Thyroid gland (tissue), 4 donors: ENCODE data around the gene SGPL1.

Experiments
- POLR2A ChIP-seq, 2 donors: fragments of 450-650 bp; IDR thresholded peaks; one replicate each; pipeline ENCODE4 v1.6.1; 2017; ENCODE audit warnings: antibody characterized with exemption in 2 of 2, mild to moderate bottlenecking in 2 of 2, moderate library complexity in 1 of 2
- TF ChIP-seq, protein P1 (sequence below), 6 experiments: fragments of 200-600 bp in 3 of 6; fragments of 450-650 bp in 3 of 6; sonication (generic) in 3 of 6; IDR thresholded peaks; one replicate each; pipeline ENCODE4 v1.5.1; 2016 to 2019; ENCODE audit warnings: antibody characterized with exemption in 6 of 6, mild to moderate bottlenecking in 2 of 6, inconsistent platforms in 1 of 6, moderate library complexity in 1 of 6

DNA sequence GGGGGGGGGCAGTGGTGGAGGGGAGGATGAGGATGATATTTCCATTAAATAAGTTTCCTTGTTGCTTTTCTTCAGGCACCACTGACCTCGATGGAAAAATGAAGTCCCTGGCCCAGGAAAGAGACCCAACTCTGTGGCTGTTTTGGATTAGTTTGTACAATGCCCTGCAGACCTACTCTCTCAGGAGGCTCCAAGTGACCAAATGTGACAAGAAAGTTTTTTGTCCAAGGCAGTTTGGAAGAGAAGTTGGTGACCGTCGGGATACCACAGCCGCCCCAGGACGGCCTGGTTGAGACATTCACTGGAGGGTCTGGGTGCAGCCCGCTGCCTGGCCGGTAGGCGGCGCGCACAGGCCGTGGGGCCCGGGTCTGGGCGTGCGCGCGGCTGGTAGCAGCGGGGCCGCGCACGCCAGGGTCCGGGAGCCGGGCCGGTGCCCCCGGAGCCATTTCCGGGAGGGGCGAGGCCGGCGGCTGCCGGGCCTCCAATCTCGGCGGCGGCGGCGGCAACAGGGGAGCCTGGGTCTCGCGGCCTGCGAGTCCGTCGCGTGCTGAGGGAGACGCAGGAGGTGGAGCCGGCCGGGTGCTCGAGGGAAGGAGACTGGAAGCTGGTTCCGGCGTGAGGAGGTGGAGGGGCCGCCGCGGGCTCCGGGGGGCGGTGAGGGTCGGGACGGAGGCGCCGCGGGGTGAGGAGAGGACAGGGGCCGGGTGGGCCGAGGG lies at the start of gene SGPL1:
- TF ChIP-seq, protein P1, sequence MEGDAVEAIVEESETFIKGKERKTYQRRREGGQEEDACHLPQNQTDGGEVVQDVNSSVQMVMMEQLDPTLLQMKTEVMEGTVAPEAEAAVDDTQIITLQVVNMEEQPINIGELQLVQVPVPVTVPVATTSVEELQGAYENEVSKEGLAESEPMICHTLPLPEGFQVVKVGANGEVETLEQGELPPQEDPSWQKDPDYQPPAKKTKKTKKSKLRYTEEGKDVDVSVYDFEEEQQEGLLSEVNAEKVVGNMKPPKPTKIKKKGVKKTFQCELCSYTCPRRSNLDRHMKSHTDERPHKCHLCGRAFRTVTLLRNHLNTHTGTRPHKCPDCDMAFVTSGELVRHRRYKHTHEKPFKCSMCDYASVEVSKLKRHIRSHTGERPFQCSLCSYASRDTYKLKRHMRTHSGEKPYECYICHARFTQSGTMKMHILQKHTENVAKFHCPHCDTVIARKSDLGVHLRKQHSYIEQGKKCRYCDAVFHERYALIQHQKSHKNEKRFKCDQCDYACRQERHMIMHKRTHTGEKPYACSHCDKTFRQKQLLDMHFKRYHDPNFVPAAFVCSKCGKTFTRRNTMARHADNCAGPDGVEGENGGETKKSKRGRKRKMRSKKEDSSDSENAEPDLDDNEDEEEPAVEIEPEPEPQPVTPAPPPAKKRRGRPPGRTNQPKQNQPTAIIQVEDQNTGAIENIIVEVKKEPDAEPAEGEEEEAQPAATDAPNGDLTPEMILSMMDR (IDR thresholded peaks at IDR 0.05): peak; percentile 56 to 100 (median 90)
- peak; percentile 26 to 75 for TF ChIP-seq POLR2A (IDR thresholded peaks at IDR 0.05)
